Endothelial cell of umbilical vein (primary cell): Measurements from ENCODE around the gene USP49. TPM values are rescaled to one million over a fixed set of nuclear protein-coding genes. Genes with fewer than 3 reads are reported as not detected.

ENCODE experiments used
- BruUV-seq: library from RNA; stranded (reverse); fragments of 400-500 nt; replicated peaks from 2 replicates; lab custom pipeline; 2021; lab: Mats Ljungman, UMichigan
- CTCF ChIA-PET: fragments of 300-600, 350-600 bp; sonication (Branson Sonifier 250); formaldehyde crosslinking; loops from one replicate; lab custom pipeline; 2021; ENCODE audit warnings: antibody characterized with exemption, inconsistent platforms; lab: Charles Lee
- POLR2A ChIA-PET: fragments of 300-600, 350-600 bp; sonication (Branson Sonifier 250); formaldehyde crosslinking; loops from one replicate; lab custom pipeline; 2021; ENCODE audit warnings: antibody characterized with exemption, inconsistent platforms; lab: Charles Lee
- DNase-seq: peaks from one replicate; pipeline ENCODE4 v3.0.0-alpha.2; 2011; ENCODE audit warnings: low read depth, low spot score
- FAIRE-seq: peaks from 2 replicates; lab custom pipeline; 2011; peaks lifted over from hg19 to GRCh38; lab: Jason Lieb, UNC
- H2AFZ ChIP-seq: 2 replicates; pipeline ENCODE4 v1.6.0; 2012; ENCODE audit warnings: low read depth, low read length, control low read depth, inconsistent platforms
- H3K27ac ChIP-seq: 2 replicates; pipeline ENCODE4 v1.5.1; 2011; ENCODE audit warnings: low read depth, mild to moderate bottlenecking, control low read depth, low read length, moderate library complexity; ENCODE audit not compliant: insufficient read depth
- H3K27me3 ChIP-seq, 2 experiments: 2 replicates each; pipeline versions ENCODE4 v1.6.0 to v1.6.1; 2011; ENCODE audit warnings: low read length in 2 of 2, mixed read lengths in 1 of 2; ENCODE audit not compliant: control insufficient read depth in 2 of 2, insufficient read depth in 2 of 2
- H3K36me3 ChIP-seq, 2 experiments: 2 replicates in 1 of 2; 3 replicates in 1 of 2; pipeline ENCODE4 v1.5.1; 2011; ENCODE audit warnings: low read length in 2 of 2, mild to moderate bottlenecking in 1 of 2, moderate library complexity in 1 of 2; ENCODE audit not compliant: control insufficient read depth in 2 of 2, insufficient read depth in 2 of 2; ENCODE audit errors: extremely low read depth in 1 of 2
- H3K4me1 ChIP-seq: 3 replicates; pipeline ENCODE4 v1.5.1; 2011; ENCODE audit warnings: mild to moderate bottlenecking, low read length; ENCODE audit not compliant: control insufficient read depth, insufficient read depth; ENCODE audit errors: extremely low read depth
- H3K4me2 ChIP-seq: 2 replicates; pipeline ENCODE4 v1.6.1; 2011; ENCODE audit warnings: low read length, control low read depth, mixed read lengths; ENCODE audit not compliant: insufficient read depth
- H3K4me3 ChIP-seq, 3 experiments: fragments of 200-600 bp in 1 of 3; sonication (generic), shearing (Covaris generic) in 1 of 3; replicated peaks in 1 of 3; 2 replicates each; pipeline ENCODE4 v1.5.1; 2011 to 2016; ENCODE audit warnings: control low read depth in 3 of 3, low read length in 3 of 3, mild to moderate bottlenecking in 2 of 3, inconsistent platforms in 1 of 3, low read depth in 1 of 3, moderate library complexity in 1 of 3; ENCODE audit not compliant: insufficient read depth in 1 of 3
- H3K79me2 ChIP-seq: 2 replicates; pipeline ENCODE4 v1.6.0; 2012; ENCODE audit warnings: low read length, inconsistent platforms; ENCODE audit not compliant: control insufficient read depth, insufficient read depth
- H3K9ac ChIP-seq: replicated peaks from 2 replicates; pipeline ENCODE3; 2011; ENCODE audit warnings: low read length, control low read depth; ENCODE audit not compliant: insufficient read depth; ENCODE audit errors: extremely low read depth
- H3K9me1 ChIP-seq: replicated peaks from 3 replicates; pipeline ENCODE4 v1.6.0; 2011; ENCODE audit warnings: mild to moderate bottlenecking, low read length; ENCODE audit not compliant: control insufficient read depth, insufficient read depth; ENCODE audit errors: extremely low read depth
- H3K9me3 ChIP-seq: replicated peaks from 2 replicates; pipeline ENCODE4 v1.5.1; 2012; ENCODE audit warnings: low read length, inconsistent platforms; ENCODE audit not compliant: control insufficient read depth, insufficient read depth
- H4K20me1 ChIP-seq: replicated peaks from 2 replicates; pipeline ENCODE3; 2011; ENCODE audit warnings: mild to moderate bottlenecking, low read length; ENCODE audit not compliant: control insufficient read depth, insufficient read depth; ENCODE audit errors: extremely low read depth
- CTCF ChIP-seq, 2 donors: IDR thresholded peaks; 1 replicate in 1 of 2; 2 replicates in 1 of 2; pipeline ENCODE4 v1.5.1; 2011; ENCODE audit warnings: low read length in 2 of 2, mild to moderate bottlenecking in 2 of 2, moderate library complexity in 2 of 2, control low read depth in 1 of 2, inconsistent platforms in 1 of 2, low read depth in 1 of 2; ENCODE audit not compliant: insufficient read depth in 1 of 2; ENCODE audit errors: extremely low read depth in 1 of 2
- EZH2 ChIP-seq: IDR thresholded peaks from 2 replicates; pipeline ENCODE4 v1.6.1; 2012; ENCODE audit warnings: borderline replicate concordance, low read depth, mild to moderate bottlenecking, moderate library complexity, low read length, inconsistent platforms; ENCODE audit not compliant: severe bottlenecking
- FOS ChIP-seq: IDR thresholded peaks from 2 replicates; pipeline ENCODE4 v1.6.1; 2011; ENCODE audit warnings: mild to moderate bottlenecking, low read length, moderate library complexity, borderline replicate concordance; ENCODE audit not compliant: insufficient read depth
- GATA2 ChIP-seq: IDR thresholded peaks from 2 replicates; pipeline ENCODE4 v1.7.0; 2011; ENCODE audit warnings: low read depth, mild to moderate bottlenecking, moderate library complexity, mixed read lengths, low read length; ENCODE audit not compliant: insufficient read length, insufficient read depth
- JUN ChIP-seq: IDR thresholded peaks from 2 replicates; pipeline ENCODE4 v1.6.1; 2011; ENCODE audit warnings: borderline replicate concordance, low read depth; ENCODE audit not compliant: insufficient read length, insufficient read depth
- MYC ChIP-seq: IDR thresholded peaks from one replicate; pipeline ENCODE4 v1.6.1; 2011; ENCODE audit warnings: mild to moderate bottlenecking, low read depth, low read length
- POLR2A ChIP-seq: IDR thresholded peaks from 2 replicates; pipeline ENCODE4 v1.6.1; 2012; ENCODE audit warnings: low read depth, mild to moderate bottlenecking, control low read depth, low read length
- POLR2AphosphoS5 ChIP-seq: IDR thresholded peaks from 2 replicates; pipeline ENCODE4 v1.6.1; 2012; ENCODE audit warnings: low read depth, mild to moderate bottlenecking, control low read depth, low read length, moderate library complexity; ENCODE audit not compliant: insufficient read depth
- dilution Hi-C: fragments of 300-500 bp; cut with MboI; formaldehyde crosslinking; loops from one replicate; pipeline ENCODE4 v1.15.0; 2019; ENCODE audit warnings: low sequenced_read_pairs; ENCODE audit not compliant: extremely low pct_ligation_motif_present
- intact Hi-C: fragments of 100-400 bp; cut with micrococcal nuclease; formaldehyde crosslinking; loops from one replicate; pipeline ENCODE4 v1.10.0; 2022
- polyA plus RNA-seq, 4 experiments: library from polyadenylated mRNA; depleted of rRNA in 3 of 4; stranded (reverse) in 3 of 4; unstranded in 1 of 4; fragments of >200 nt; gene quantifications; 2 replicates each; pipeline versions ENCODE4 v1.2.1 to v1.2.3, GENCODE V29; 2011 to 2012; ENCODE audit warnings: missing spikeins in 1 of 4
- total RNA-seq: library from RNA; stranded (reverse); gene quantifications from 2 replicates; pipeline ENCODE4 v1.2.3, GENCODE V29; 2021
- TF ChIP-seq, protein P1 (sequence below): IDR thresholded peaks from 2 replicates; pipeline ENCODE4 v1.6.1; 2011; ENCODE audit not compliant: insufficient read depth, insufficient read length

Gene USP49
- total and polyA plus RNA-seq, 2 donors (not counting 3 experiments of a cell fraction or from before 2014, with no cell fraction given), result 2.4 to 4.1 TPM

- POLR2A ChIA-PET, result no interaction called here
- H3K4me1 ChIP-seq, result peaks cover 3% of the 10 kb centered on the region
- no peak overlapping the region for H3K9ac ChIP-seq
- CTCF ChIA-PET, result interaction anchor here (1.4 kb wide), 1 partner anchor 87 kb away, joined by 3 read pairs; no protein-coding TSS in a partner anchor
- no peaks in the 10 kb centered on the region for H3K9me3 ChIP-seq
- dilution Hi-C loops (no loop called here), intact Hi-C loops (no loop called here)
- H3K9me1 ChIP-seq, result no peaks in the 10 kb centered on the region
- no peak overlapping the region for H3K27ac ChIP-seq
- FAIRE-seq, result no peak
- no peak overlapping the region for H3K4me2 ChIP-seq
- H3K79me2 ChIP-seq, result no peaks in the 10 kb centered on the region
- no peaks in the 10 kb centered on the region for H4K20me1 ChIP-seq
- BruUV-seq, result no TSS peak
- no peak for DNase-seq
- TF ChIP-seq EZH2 (no peak), JUN (no peak), GATA2 (no peak), CTCF (IDR thresholded peaks at IDR 0.05; ENCODE audit: extremely low read depth in 1 of 2, insufficient read depth in 1 of 2, low read depth in 1 of 2, low read length in 2 of 2) (no peak), MYC (no peak), POLR2A (no peak), FOS (no peak), POLR2AphosphoS5 (no peak)
- TF ChIP-seq, protein P1, sequence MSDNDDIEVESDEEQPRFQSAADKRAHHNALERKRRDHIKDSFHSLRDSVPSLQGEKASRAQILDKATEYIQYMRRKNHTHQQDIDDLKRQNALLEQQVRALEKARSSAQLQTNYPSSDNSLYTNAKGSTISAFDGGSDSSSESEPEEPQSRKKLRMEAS, result no peak
- H3K4me3 ChIP-seq, result no peak overlapping the region
- H2AFZ ChIP-seq, result no peak overlapping the region
- no peaks in the 10 kb centered on the region for H3K27me3 ChIP-seq
- H3K36me3 ChIP-seq, result peaks cover under 1 to 15% of the 10 kb centered on the region in 2 experiments
Measured at GRCh38 chr6:41770381-41771057, 124.7 kb downstream of the USP49 start.
